GM23248 (cell line): Measurements from ENCODE around the gene ASB2.

Source experiments
- EZH2 ChIP-seq: fragments of 200-600 bp; sonication (generic); IDR thresholded peaks from 2 replicates; pipeline ENCODE4 v1.6.1; 2018; ENCODE audit warnings: antibody characterized with exemption, mild to moderate bottlenecking; ENCODE audit not compliant: insufficient read depth, poor library complexity, severe bottlenecking
- EZH2phosphoT487 ChIP-seq: fragments of 200-600 bp; sonication (generic); IDR thresholded peaks from 2 replicates; pipeline ENCODE4 v1.6.1; 2018; ENCODE audit warnings: antibody characterized with exemption, moderate library complexity, mild to moderate bottlenecking, low read depth; ENCODE audit not compliant: insufficient read depth

DNA sequence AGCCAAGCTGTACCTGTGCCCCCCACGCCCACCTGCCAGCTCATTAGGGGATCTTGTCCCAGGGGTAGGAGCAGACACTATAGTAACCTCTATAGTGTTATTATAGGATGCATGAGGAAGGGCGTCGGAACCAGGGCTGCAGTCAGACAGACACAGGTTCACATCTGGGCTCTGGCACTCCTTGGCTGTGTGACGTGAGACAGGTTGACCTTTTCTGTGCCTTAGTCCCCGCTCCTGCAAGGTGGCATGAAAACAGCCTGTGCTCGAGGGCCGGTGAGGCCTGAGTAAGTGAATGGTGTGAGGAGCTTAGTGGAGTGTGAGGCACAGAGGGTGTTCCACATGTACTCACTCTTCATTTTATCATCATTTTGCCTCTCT, 19.0 kb downstream of the ASB2 start:
- TF ChIP-seq EZH2 (no peak), EZH2phosphoT487 (no peak)
